ENCODE measurements around the gene CEMIP2.

CEMIP2 gene

GRCh38 chr9:71719088-71719487, 49.2 kb downstream of the CEMIP2 start:
- Histone ChIP-seq H3K36me3 (no peaks in the 10 kb centered on the region), H3K4me1 (no peaks in the 10 kb centered on the region), H3K9me3 (no peaks in the 10 kb centered on the region), H3K4me3 (ENCODE audit: low read depth, low read length) (no peak overlapping the region), H3K27me3 (no peaks in the 10 kb centered on the region)
- DNase-seq: no peak
- TF ChIP-seq CTCF (IDR thresholded peaks at IDR 0.05; ENCODE audit: low read depth, low read length): no peak

GRCh38 chr9:71716138-71716909, 52.0 kb downstream of the CEMIP2 start:
- DNase-seq: no peak
- H3K36me3 ChIP-seq: no peaks in the 10 kb centered on the region
- no peaks in the 10 kb centered on the region for H3K27me3 ChIP-seq
- no peaks in the 10 kb centered on the region for H3K4me1 ChIP-seq
- TF ChIP-seq CTCF (IDR thresholded peaks at IDR 0.05; ENCODE audit: low read depth, low read length): peak; percentile 28; the same call in 1 of the 2 replicates
- H3K4me3 ChIP-seq (ENCODE audit: low read depth, low read length): no peak overlapping the region
- no peaks in the 10 kb centered on the region for H3K9me3 ChIP-seq

- H3K27me3 ChIP-seq: no peaks in the 10 kb centered on the region
- no peaks in the 10 kb centered on the region for H3K36me3 ChIP-seq
- no peak for DNase-seq
- H3K9me3 ChIP-seq: no peaks in the 10 kb centered on the region
- no peak for TF ChIP-seq CTCF (IDR thresholded peaks at IDR 0.05; ENCODE audit: low read depth, low read length)
- H3K4me1 ChIP-seq: no peaks in the 10 kb centered on the region
- no peak overlapping the region for H3K4me3 ChIP-seq (ENCODE audit: low read depth, low read length)
Measured at GRCh38 chr9:71710856-71711255, 57.5 kb downstream of the CEMIP2 start.

GRCh38 chr9:71710201-71710600, 58.1 kb downstream of the CEMIP2 start:
- no peak overlapping the region for H3K4me3 ChIP-seq (ENCODE audit: low read depth, low read length)
- H3K9me3 ChIP-seq: no peaks in the 10 kb centered on the region
- H3K27me3 ChIP-seq: no peaks in the 10 kb centered on the region
- TF ChIP-seq CTCF (IDR thresholded peaks at IDR 0.05; ENCODE audit: low read depth, low read length): no peak
- H3K4me1 ChIP-seq: no peaks in the 10 kb centered on the region
- no peaks in the 10 kb centered on the region for H3K36me3 ChIP-seq
- DNase-seq: no peak

- DNase-seq: no peak
- TF ChIP-seq CTCF (IDR thresholded peaks at IDR 0.05; ENCODE audit: low read depth, low read length): no peak
- no peaks in the 10 kb centered on the region for H3K36me3 ChIP-seq
- H3K27me3 ChIP-seq: no peaks in the 10 kb centered on the region
- H3K9me3 ChIP-seq: no peaks in the 10 kb centered on the region
- H3K4me1 ChIP-seq: no peaks in the 10 kb centered on the region
- no peak overlapping the region for H3K4me3 ChIP-seq (ENCODE audit: low read depth, low read length)
Measured at GRCh38 chr9:71709384-71709783, 58.9 kb downstream of the CEMIP2 start.

GRCh38 chr9:71706176-71706575, 62.1 kb downstream of the CEMIP2 start:
- no peak for DNase-seq
- no peaks in the 10 kb centered on the region for H3K4me1 ChIP-seq
- TF ChIP-seq CTCF (IDR thresholded peaks at IDR 0.05; ENCODE audit: low read depth, low read length): no peak
- H3K4me3 ChIP-seq (ENCODE audit: low read depth, low read length): no peak overlapping the region
- H3K9me3 ChIP-seq: no peaks in the 10 kb centered on the region
- no peaks in the 10 kb centered on the region for H3K27me3 ChIP-seq
- H3K36me3 ChIP-seq: no peaks in the 10 kb centered on the region
